ENCODE measurements around the gene TMEM191B. TPM values are rescaled to one million over a fixed set of nuclear protein-coding genes. Genes with fewer than 3 reads are reported as not detected.

The TMEM191B gene
- 0.19 TPM in 1 of 2 replicates, not detected in the other for total RNA-seq

DNA sequence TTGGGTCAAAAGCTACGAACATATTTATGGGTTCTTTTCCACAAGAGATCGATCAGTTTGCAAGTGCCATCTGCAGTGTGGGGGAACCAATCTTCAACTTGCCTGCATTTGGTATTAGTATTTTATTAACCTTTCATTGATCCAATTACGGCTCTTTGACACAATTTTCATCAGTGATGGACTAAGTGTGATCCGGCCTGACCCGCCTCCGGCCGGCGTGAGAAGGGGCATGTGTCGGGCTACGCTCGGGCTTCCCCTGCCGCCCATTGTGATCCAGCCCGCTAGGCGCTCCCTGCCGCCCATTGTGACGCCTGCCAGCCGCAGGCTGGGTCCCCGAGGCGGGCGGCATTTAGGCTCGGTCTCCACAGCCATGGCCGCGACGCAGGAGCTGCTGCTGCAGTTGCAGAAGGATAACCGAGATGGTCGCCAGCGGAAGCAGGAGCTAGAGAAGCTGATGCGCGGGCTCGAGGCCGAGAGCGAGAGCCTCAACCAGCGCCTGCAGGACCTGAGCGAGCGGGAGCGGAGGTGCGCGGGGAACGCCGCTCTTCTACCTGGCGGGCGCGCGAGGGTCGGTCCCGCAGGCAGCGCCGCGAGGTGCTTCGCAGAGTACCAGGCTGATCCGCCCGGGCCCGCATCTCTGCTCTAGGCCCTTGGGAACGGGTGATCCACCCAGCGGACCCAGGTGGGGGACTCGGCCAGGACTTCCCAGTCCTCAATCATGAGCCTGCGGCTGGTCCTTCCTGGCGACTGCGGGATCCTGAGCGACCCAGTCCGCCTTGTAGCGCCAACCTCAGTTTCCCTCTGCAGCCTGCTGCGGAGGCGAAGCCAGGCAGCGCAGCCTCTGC is at the start of gene TMEM191B:
TMEM191B (plus strand) TSS at position 51 of the 845 bp plus-strand sequence; CDS start at position 230, 179 bp downstream.

GRCh38 chr22:18518061-18518460 is 9.5 kb upstream of the TMEM191B start, which contains the start of gene GGTLC3:
Gene GGTLC3, minus strand, starts transcription at chr22:18518161. Its CDS starts 264 bp downstream, at chr22:18517897.

Other genes starting within 250 kb of the TMEM191B start
- not detected in 2 replicates for gene GGTLC3, start 9.6 kb upstream of the TMEM191B start, total RNA-seq
- 0.33 and 0.38 TPM in 2 replicates for gene RIMBP3, start 84.1 kb downstream of the TMEM191B start, total RNA-seq

All from vein endothelial cell (primary cell).